BLaER1 treated with 17β-estradiol and CSF1 and Interleukin-3, amounts not matched to agents 10 nM and 100 nM (cell line): ENCODE results near the gene TRMU.
"Not testable (repeated sequence)": the region's sequence is repeated elsewhere in the genome, so short reads cannot be mapped to it uniquely, and the experiment has no call there.

Source experiments
- H3K27ac ChIP-seq, 11 experiments: shearing (Covaris generic); formaldehyde crosslinking; 2 replicates each; pipeline ENCODE4 v1.8.1; 2022
- H3K27me3 ChIP-seq, 11 experiments: shearing (Covaris generic); formaldehyde crosslinking; 2 replicates each; pipeline ENCODE4 v1.8.1; 2022
- H3K36me3 ChIP-seq, 11 experiments: shearing (Covaris generic); formaldehyde crosslinking; 2 replicates each; pipeline ENCODE4 v1.8.1; 2022
- H3K4me1 ChIP-seq, 10 experiments: shearing (Covaris generic); formaldehyde crosslinking; 2 replicates each; pipeline ENCODE4 v1.8.1; 2022
- H3K4me2 ChIP-seq, 11 experiments: shearing (Covaris generic); formaldehyde crosslinking; 2 replicates each; pipeline ENCODE4 v1.8.1; 2022
- H3K4me3 ChIP-seq, 10 experiments: shearing (Covaris generic); formaldehyde crosslinking; 2 replicates each; pipeline ENCODE4 v1.8.1; 2022
- H3K9ac ChIP-seq, 11 experiments: shearing (Covaris generic); formaldehyde crosslinking; 2 replicates each; pipeline ENCODE4 v1.8.1; 2022
- H3K9me3 ChIP-seq, 11 experiments: shearing (Covaris generic); formaldehyde crosslinking; replicated peaks in 1 of 11; 2 replicates each; pipeline ENCODE4 v1.8.1; 2022
- H4K20me1 ChIP-seq, 11 experiments: shearing (Covaris generic); formaldehyde crosslinking; 2 replicates each; pipeline ENCODE4 v1.8.1; 2022
- Cebpa-rat ChIP-seq, 11 experiments: shearing (Covaris generic); IDR thresholded peaks; 2 replicates each; pipeline ENCODE4 v1.8.1; 2022

The TRMU gene

DNA sequence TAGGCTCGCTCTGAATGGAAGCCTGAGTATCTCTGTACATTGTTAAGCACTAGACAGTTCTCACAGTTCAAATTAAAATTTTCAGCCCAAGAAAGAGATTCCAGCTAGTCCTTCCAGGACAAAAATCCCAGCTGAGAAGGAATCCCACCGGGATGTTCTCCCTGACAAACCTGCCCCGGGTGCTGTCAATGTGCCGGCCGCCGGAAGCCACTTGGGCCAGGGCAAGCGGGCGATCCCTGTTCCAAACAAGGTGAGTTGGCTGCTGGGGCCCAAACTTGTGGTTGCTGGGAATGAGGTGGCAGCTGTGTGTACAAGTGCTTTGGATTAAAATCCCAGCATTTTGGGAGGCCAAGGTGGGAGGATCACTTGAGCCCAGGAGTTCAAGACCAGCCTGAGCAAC, 23.5 kb upstream of the TRMU start:
- H3K4me1 ChIP-seq, result peaks cover 0 to 6% (median 0%) of the 10 kb centered on the region in 10 experiments; a peak in 1 of 20 replicates
- no peak overlapping the region for H3K4me3 ChIP-seq
- TF ChIP-seq Cebpa-rat (IDR thresholded peaks at IDR 0.05), result no peak
- H3K4me2 ChIP-seq, result no peak overlapping the region
- no peak overlapping the region for H3K27ac ChIP-seq
- H3K9ac ChIP-seq, result no peak overlapping the region
- H3K9me3 ChIP-seq, result no peaks in the 10 kb centered on the region
- H4K20me1 ChIP-seq, result peaks cover 0 to 80% (median 50%) of the 10 kb centered on the region in 11 experiments; a peak in 15 of 22 replicates
- H3K27me3 ChIP-seq, result no peaks in the 10 kb centered on the region
- H3K36me3 ChIP-seq, result peaks cover 0 to 100% (median 96%) of the 10 kb centered on the region in 11 experiments; a peak in 21 of 22 replicates

DNA sequence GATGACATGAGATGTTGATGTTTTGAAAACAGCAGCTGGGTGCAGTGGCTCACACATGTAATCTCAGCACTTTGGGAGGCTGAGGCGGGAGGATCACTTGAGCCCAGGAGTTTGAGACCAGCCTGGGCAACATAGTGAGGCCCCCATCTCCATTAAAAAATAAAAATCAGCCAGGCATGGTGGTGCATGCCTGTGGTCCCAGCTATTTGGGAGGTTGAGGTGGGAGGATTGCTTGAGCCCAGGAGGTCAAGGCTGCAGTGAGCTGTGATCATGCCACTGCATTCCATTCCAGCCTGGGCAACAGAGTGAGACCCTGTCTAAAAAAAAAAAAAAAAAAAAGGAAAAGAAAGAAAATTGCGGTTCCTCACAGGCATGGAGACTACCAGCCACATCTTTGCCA, 22.7 kb upstream of the TRMU start:
- H3K4me3 ChIP-seq, H3K9ac ChIP-seq, H3K9me3 ChIP-seq, H3K4me1 ChIP-seq, H3K27me3 ChIP-seq, H3K4me2 ChIP-seq, H3K27ac ChIP-seq: not testable (repeated sequence)
- H3K36me3 ChIP-seq, result peaks cover 4 to 100% (median 96%) of the 10 kb centered on the region in 11 experiments; a peak in 21 of 22 replicates
- peaks cover 0 to 79% (median 48%) of the 10 kb centered on the region in 11 experiments; a peak in 15 of 22 replicates for H4K20me1 ChIP-seq

DNA sequence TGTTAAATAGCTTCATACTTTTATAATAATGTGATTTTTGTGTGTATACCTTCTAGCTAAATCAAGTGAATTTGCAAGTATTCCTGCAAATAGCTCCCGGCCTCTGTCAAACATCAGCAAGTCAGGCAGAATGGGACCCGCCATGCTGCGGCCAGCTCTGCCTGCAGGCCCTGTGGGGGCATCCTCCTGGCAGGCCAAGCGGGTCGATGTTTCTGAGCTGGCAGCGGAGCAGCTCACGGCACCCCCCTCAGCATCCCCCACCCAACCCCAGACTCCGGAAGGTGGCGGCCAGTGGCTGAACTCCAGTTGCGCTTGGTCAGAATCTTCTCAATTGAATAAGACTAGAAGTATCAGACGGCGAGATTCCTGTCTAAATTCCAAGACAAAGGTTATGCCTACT, 19.5 kb upstream of the TRMU start:
- no peak for TF ChIP-seq Cebpa-rat (IDR thresholded peaks at IDR 0.05)
- Histone ChIP-seq H3K4me1 (no peaks in the 10 kb centered on the region), H3K36me3 (peaks cover 13 to 100% (median 96%) of the 10 kb centered on the region in 11 experiments; a peak in 21 of 22 replicates), H3K9me3 (no peaks in the 10 kb centered on the region), H4K20me1 (peaks cover 0 to 79% (median 40%) of the 10 kb centered on the region in 11 experiments; a peak in 15 of 22 replicates), H3K4me2 (no peak overlapping the region), H3K9ac (no peak overlapping the region), H3K4me3 (no peak overlapping the region), H3K27me3 (no peaks in the 10 kb centered on the region), H3K27ac (no peak overlapping the region)

DNA sequence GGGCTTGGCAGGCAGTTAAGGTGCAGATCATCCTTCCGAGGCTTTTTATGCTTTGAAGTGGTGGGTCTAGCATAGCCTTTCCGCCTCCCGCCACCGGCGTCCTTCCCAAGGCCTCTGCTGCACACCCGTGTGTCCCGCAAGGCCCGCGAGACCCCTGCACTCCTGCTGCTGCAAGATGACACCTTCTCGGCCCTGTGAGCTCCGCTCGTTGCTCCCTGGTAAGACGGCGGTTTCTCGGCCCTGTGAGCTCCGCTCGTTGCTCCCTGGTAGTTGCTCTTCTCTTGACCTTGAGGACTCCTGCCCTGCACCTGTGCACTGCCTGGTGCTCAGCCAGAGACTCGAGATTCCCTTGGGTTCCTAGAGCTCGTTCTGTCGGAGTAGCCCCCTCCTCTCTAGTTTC, 17.9 kb upstream of the TRMU start:
- peaks cover 13 to 100% (median 96%) of the 10 kb centered on the region in 11 experiments; a peak in 21 of 22 replicates for H3K36me3 ChIP-seq
- H3K9me3 ChIP-seq, result no peaks in the 10 kb centered on the region
- TF ChIP-seq Cebpa-rat (IDR thresholded peaks at IDR 0.05), result no peak
- H3K27me3 ChIP-seq, result no peaks in the 10 kb centered on the region
- H3K27ac ChIP-seq, result no peak overlapping the region
- H3K4me3 ChIP-seq, result no peak overlapping the region
- no peak overlapping the region for H3K4me2 ChIP-seq
- no peak overlapping the region; a peak in 2 of 22 replicates for H3K9ac ChIP-seq
- peaks cover 0 to 81% (median 48%) of the 10 kb centered on the region in 11 experiments; a peak in 15 of 22 replicates for H4K20me1 ChIP-seq
- H3K4me1 ChIP-seq, result no peaks in the 10 kb centered on the region

DNA sequence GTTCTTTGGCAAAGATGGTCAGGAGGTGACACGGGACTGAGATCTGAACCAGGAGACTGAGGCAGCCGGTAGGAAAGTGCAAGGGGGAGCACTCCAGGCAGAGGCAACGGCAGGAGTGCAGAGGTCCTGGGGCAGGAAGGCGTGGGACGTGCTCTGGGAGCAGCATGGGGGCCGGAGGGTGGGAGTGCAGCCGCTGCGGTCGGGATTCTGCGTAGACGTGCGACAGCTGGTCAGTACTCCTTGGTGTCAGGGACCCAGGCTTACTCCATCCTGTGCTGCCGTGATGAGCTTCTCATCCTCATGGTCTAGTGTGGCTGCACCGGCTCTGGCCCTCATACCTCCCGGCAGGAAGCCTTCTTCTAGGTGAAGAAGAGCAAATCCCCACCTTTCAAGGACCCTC, 16.9 kb upstream of the TRMU start:
- Histone ChIP-seq H3K36me3 (peaks cover 13 to 100% (median 97%) of the 10 kb centered on the region in 11 experiments; a peak in 21 of 22 replicates), H3K27ac (no peak overlapping the region), H3K4me2 (no peak overlapping the region), H3K4me3 (no peak overlapping the region), H4K20me1 (peaks cover 0 to 80% (median 50%) of the 10 kb centered on the region in 11 experiments; a peak in 15 of 22 replicates), H3K27me3 (no peaks in the 10 kb centered on the region), H3K9ac (0 out of 22 replicates have a peak overlapping the region, but pooled peaks of 1 of the 11 experiments have one; percentile 31), H3K9me3 (no peaks in the 10 kb centered on the region), H3K4me1 (no peaks in the 10 kb centered on the region)
- TF ChIP-seq Cebpa-rat (IDR thresholded peaks at IDR 0.05), result no peak

DNA sequence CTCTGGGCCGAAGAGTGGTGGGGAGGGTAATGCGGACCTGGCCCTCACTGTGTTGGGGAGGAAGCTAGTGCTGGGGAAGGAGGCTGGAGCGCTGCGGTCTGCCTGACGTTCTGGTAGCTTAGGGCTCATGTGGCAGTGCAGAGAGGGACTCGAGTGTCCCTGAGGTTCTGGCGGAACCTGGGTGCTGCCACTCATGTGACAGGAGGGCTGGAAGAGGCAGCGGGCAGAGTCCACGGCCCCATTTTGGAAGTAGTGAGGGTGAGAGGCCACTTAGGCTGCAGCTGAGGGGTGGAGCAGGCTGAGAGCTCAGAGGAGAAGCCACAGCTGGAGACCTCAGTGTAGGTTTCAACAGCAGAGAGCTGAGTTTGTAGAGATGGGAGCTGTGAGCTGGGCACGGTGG, 16.2 kb upstream of the TRMU start:
- no peaks in the 10 kb centered on the region for H3K9me3 ChIP-seq
- peaks cover 13 to 100% (median 99%) of the 10 kb centered on the region in 11 experiments; a peak in 21 of 22 replicates for H3K36me3 ChIP-seq
- H3K27ac ChIP-seq, result no peak overlapping the region
- H3K4me3 ChIP-seq, result no peak overlapping the region
- no peaks in the 10 kb centered on the region for H3K4me1 ChIP-seq
- H3K9ac ChIP-seq, result no peak overlapping the region
- H3K27me3 ChIP-seq, result no peaks in the 10 kb centered on the region
- H4K20me1 ChIP-seq, result peaks cover 0 to 80% (median 46%) of the 10 kb centered on the region in 11 experiments; a peak in 15 of 22 replicates
- no peak for TF ChIP-seq Cebpa-rat (IDR thresholded peaks at IDR 0.05)
- no peak overlapping the region for H3K4me2 ChIP-seq

DNA sequence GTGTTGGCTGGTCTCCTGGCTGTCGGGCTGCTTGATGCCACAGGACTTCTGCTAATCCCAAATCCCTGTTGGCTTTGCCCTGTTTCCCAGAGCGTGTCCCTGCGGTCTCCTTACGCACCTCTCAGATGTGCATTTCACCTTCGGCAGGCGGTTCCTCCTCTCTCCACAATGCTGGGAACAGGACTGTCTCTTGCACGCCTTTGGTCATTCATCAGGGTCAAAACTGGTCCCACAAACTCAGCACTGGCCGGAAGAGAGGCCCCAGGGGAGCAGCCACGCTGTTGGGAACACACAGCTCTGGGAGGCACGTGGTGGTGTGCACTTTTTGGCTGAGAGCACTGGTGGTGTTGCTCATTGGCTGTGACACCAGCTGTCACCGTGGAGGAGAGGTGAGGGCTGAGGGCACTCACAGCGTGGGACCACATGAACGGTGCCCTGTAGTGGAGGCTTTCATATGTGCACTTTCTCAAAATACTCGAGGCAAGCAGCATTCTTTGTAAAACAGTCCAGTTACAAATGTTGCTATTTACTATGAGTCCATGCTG, 15.3 kb upstream of the TRMU start:
- no peak for TF ChIP-seq Cebpa-rat (IDR thresholded peaks at IDR 0.05)
- Histone ChIP-seq H3K4me1 (no peaks in the 10 kb centered on the region), H3K36me3 (peaks cover 13 to 100% (median 100%) of the 10 kb centered on the region in 11 experiments), H3K4me3 (no peak overlapping the region), H4K20me1 (peaks cover 0 to 82% (median 45%) of the 10 kb centered on the region in 11 experiments; a peak in 15 of 22 replicates), H3K27ac (no peak overlapping the region), H3K4me2 (no peak overlapping the region), H3K9me3 (no peaks in the 10 kb centered on the region), H3K9ac (no peak overlapping the region), H3K27me3 (no peaks in the 10 kb centered on the region)

DNA sequence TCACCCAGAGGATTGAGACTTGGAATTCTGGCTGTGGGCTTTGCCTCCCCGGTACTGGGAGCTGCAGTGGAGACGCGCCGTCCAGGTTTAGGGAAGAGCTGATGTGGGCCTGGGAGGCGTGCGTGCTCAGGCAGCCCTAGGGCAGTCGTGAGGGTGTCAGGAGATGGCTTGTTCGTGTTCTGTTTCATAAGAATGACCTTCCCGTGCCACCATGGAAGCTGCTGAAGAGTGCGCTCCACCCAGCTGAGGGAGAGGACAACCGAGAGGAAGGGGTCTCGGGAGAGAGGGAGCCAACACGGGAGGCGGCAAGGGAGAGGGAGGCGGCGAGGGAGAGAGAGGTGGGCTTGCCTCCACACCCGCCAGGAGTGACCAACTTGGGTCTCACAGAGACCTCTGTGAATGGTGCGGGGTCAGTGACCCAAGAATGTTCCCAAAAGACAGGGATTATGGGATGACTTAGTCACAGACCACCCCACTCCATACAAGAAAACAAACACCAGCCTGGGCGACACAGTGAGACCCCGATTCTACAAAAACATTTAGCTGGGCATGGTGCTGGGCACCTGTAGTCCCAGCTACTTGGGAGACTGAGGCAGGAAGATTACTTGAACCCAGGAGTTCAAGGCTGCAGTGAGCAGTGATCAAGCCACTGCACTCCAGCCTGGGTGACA, 14.7 kb upstream of the TRMU start:
- TF ChIP-seq Cebpa-rat (IDR thresholded peaks at IDR 0.05), result no peak
- Histone ChIP-seq H3K9ac (peak overlapping the region in 1 of 11 experiments; percentile 20; a peak in 1 of 22 replicates), H4K20me1 (peaks cover 0 to 84% (median 45%) of the 10 kb centered on the region in 11 experiments; a peak in 15 of 22 replicates), H3K9me3 (no peaks in the 10 kb centered on the region), H3K36me3 (peaks cover 13 to 100% (median 100%) of the 10 kb centered on the region in 11 experiments), H3K27me3 (no peaks in the 10 kb centered on the region), H3K4me2 (no peak overlapping the region), H3K27ac (no peak overlapping the region), H3K4me3 (no peak overlapping the region), H3K4me1 (no peaks in the 10 kb centered on the region)

DNA sequence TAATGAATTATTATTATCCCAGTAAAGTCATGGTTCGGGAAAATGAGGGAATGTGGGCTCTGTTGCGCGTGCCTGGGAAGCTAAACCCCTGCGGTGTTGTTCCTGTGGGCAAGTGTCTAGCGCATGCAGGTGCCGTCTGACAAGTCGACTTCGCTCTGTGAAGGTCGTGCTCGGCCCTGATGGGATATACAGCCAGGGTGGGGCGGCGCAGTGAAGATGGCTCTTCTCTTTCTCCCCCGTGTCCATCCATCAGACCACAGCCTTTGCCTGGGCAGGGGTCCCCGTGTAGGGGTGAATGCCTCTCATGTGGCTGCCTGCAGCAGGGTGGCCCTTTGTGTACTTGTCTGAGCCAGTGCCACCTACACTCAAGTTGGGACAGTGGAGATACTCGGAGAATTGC, 12.8 kb upstream of the TRMU start:
- no peak for TF ChIP-seq Cebpa-rat (IDR thresholded peaks at IDR 0.05)
- H3K4me2 ChIP-seq, result no peak overlapping the region
- H3K4me1 ChIP-seq, result no peaks in the 10 kb centered on the region
- H3K9ac ChIP-seq, result no peak overlapping the region
- H3K27me3 ChIP-seq, result no peaks in the 10 kb centered on the region
- H4K20me1 ChIP-seq, result peaks cover 0 to 83% (median 43%) of the 10 kb centered on the region in 11 experiments; a peak in 15 of 22 replicates
- H3K36me3 ChIP-seq, result peaks cover 10 to 100% (median 100%) of the 10 kb centered on the region in 11 experiments
- H3K27ac ChIP-seq, result no peak overlapping the region
- no peak overlapping the region for H3K4me3 ChIP-seq
- no peaks in the 10 kb centered on the region for H3K9me3 ChIP-seq
